ENCODE measurements around the gene ATP1A2. TPM values are rescaled to one million over a fixed set of nuclear protein-coding genes. Genes with fewer than 3 reads are reported as not detected.

The ATP1A2 gene
- total RNA-seq, 1 experiment from 2014 or later = not detected

DNA sequence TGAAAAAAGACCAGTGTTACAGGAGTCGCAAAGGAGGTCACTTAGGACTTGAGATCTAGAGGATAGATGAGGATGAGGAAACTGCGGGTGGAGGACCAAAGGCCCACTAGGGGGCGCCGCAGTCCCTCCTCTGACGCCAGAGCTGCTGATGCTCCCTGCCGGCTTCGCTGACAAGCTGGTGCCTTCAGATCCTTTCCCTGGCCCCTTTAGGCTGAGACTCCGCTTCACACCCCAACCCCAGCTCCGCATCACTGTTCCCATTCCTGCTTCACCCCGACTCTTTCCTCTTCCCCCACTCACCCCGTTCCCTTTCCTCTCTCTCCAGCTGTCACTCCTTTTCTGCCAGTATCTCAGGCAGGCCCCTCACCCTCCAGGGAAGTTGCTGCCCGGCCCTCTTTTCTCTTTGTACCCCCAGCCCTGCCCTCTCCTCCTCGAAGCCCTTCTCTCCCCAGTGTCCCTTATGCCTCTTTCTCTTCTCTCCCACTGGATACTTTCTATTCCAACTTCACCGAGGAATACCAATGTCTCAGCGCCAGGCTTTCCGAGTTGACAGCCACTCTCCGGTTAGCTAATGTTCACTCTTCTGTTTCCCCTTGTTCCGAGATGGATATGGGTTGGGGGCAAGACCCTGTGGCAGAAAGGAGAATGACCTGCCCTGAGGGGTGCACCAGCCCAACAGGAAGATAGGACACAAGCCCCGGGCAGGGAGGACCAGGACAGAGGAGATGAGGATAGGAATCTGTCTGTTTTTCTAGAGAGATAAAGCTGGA, 29.7 kb upstream of the ATP1A2 start:
- peak; percentile 41 for DNase-seq (ENCODE audit: low read depth)

DNA sequence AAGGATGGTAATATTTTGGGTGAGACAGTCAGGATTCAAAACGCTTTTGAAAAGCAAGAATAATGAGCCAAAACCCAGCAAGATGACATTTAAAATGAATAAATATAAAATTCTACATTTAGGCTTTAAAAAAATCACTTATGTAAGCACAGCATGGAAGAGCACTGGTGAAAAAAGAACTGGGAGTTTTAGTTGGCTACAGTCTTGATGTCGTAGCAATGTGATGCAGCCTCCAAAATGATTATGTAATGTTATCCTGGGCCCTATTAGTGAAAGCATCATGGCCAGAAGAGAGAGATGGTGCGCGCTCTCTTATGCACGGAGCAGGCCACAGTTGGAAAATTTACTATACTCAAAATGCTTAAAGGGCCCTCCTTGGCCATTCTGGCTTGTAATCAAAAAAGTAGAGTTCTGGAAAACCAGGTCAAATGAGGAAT, 29.1 kb upstream of the ATP1A2 start:
- DNase-seq (ENCODE audit: low read depth) = no peak

DNA sequence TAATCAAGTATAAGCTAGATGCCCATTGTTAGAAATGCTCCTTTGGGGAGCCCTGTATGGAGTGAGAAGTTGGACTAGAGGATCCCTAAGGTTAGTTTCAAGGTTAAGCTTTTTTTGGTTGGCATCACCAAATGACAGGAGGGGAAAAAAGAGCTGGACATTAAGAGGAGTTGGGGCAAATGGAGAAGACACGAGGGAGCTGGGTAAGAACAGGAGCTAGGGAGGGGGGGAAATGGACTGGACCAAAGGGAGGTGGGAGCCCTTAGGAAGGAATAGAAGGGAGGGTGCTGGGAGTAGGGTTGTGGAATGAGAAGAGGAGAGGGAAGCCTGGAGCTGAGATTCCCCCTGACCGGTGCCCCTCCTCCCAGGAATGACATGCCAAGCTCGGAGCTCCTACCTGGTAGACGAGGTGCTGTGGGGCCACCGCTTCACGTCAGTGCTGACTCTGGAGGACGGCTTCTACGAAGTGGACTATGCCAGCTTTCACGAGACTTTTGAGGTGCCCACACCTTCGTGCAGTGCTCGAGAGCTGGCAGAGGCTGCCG, 28.4 kb upstream of the ATP1A2 start:
- no peak for DNase-seq (ENCODE audit: low read depth)

DNA sequence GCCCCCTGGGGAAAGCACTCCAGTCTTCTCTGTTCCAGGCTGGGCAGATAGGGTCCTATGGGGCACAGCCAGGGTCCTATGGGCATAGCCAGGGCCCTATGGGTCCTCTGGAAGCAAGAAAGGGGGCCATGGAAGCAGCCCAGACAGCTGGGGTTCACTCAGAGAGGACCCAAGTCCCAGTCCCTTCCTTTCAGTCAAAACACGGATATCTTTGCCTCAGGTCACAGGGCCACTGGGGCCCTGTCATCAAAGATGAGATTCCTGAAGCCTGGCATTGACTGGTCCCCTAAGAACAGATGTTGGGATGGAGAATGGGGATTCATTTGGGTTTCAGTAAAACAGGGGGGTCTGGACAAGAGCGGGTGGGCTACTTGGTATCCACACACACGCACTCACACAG, 25.7 kb upstream of the ATP1A2 start:
- no peak for DNase-seq (ENCODE audit: low read depth)

DNA sequence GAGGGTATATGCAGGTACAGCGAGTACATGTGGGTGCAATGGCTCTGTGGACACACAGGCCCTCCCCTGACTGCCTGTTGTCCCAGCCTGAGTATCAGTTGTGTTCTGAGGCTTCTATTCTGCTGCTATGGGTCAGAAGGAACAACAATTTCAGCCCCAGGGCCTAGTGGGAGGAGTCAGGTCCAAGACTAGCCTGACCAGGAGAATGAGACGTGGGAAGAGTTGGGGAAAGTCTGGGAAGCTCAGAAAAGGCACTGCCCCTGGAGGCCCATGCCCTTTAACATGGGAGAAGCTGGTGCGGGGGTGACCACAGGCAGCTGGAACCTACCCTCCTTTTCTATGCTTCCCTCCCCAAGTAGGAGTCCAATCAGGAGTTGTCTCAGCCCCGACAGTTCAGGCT, 24.8 kb upstream of the ATP1A2 start:
- DNase-seq (ENCODE audit: low read depth) = no peak

DNA sequence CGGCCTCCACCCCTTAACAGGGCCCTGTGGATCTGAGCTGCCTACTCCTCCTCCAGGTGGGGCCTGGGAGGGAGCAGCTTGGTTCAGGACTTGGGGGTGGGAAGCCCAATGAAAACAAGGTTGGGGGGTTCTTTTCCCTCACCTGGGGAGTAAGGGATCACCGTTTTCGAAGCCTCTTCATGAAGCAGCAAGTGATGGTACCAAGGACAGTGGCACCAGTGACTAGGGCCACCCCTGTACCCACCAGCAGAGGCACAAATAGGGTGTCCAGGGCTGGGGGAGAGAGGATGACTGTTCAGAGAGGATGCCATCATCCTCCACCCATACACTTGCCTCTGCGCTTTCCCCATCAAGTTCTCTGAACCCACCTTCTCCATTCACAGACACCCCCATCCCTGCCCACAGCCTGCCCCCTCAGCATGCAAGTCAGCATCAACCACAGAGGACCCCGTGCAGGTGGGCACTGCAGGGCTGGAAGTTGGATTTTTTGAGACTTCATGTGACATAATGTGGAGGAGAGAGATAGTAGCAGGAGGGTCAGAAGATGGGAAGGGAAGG, 23.8 kb upstream of the ATP1A2 start:
- no peak for DNase-seq (ENCODE audit: low read depth)

DNA sequence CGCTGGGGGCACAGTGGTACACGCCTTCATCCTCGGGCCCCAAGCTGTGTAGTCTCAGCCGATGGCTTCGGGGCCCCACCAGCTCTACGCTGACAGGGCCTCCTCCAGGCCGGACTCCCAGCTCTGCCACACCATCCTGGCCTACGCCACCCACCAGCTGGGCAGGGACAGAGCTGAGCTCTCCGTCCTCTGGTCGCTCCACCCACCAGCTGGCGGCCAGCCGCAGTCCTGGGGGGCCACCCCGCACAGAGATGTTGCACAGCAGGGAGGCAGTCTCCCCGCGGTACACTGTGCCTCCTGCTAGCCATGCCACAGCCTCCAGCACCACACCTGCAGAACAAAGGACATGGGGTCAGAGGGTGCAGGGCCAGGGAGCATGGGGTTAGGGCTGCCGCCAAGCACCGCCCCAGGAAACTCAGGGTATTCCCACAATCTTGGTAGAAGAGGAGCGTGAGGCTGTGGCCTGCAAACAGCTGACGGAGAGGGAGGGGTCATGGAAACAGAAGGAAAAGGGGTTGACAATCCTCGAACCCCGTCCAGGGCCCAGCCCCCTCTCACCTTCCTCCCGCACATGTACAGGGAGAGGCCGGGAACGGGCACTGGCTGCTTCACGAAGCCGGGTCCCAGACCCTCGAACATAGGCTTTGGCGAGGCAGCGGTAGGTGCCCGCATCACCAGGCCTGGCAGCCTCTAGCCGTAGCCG, 23.0 kb upstream of the ATP1A2 start:
- no peak for DNase-seq (ENCODE audit: low read depth)

DNA sequence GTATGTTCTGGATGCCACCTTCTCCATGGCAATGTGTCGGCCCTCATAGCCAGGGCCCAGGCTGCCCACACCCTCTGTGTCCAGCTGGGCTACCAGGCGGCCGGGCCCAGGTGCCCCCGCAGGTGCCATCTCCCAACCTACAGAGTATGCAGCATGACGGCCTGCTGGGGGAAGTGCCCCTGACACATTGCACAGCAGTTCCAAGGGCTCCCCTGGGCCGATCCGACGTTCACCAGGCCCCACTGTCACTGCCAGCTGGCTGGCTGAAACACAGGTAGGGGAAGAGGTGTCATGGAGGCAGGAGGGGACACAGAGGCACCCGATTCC, 22.5 kb upstream of the ATP1A2 start:
- no peak for DNase-seq (ENCODE audit: low read depth)

DNA sequence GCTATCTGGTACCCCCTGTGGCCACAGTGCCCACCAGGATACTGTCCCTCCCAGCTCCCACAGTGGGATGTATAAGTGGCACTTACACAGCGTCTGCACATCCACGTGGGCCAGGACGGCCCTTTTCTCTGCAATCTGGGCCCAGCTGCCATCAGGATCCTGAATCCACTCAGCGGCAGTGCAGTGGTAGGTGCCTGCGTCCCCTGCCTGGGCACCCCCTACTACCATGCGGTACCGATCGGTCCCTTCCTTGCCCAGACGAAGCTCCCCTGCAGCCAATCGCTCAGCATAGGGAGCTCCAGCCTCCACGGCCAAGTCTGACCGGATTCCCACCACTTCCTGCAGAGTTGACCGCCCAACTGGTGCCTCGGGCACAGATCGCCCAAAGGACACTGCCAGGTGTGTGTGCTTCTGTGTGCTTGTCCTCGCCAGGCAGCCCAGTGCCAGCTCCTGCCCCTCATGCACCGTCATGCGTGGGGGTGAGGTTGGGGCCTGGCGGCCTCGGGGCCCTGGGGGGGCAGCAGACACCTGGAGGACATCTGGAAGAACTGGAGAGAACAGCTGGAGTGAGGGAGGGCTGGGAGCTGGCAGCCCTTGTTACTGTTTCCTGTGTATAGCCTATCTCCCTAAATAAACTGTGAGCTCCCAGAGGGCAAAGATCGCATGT, 21.8 kb upstream of the ATP1A2 start:
- DNase-seq (ENCODE audit: low read depth) = no peak

DNA sequence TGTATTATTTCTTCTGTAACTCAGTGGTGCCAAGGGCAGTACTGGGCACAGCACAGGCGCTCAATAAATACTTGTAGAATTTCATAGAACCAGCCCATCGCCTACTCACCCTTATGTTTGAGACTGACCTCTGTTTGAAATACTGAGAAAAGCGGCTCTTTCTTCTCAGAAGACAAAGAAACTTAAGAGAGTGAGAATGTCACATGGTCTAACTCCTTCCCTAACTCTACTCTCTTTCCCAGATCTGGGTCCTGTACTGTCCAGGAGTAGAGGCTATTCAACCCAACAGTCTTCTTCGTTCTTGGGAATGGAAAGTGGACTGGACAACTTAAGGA, 21.3 kb upstream of the ATP1A2 start:
- DNase-seq (ENCODE audit: low read depth) = no peak

DNA sequence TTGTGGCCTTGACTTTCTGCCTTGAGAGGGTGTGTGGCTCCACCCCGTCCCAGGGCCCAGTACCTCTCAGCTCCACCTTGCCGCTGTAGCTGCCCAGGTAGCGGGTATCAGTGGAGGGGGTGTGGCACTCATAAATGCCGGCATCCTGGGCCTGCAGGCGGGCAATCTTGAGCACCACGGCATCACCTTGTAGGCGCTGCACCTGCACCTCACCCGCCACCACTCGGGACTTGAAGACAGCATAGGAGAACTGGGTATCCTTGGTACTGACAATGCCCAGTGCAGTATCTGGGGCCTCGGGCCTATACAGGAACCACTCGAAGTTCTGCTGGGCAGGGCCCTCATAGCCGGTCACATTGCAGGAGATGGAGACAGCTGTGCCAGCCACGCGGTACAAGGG, 20.8 kb upstream of the ATP1A2 start:
- no peak for DNase-seq (ENCODE audit: low read depth)

DNA sequence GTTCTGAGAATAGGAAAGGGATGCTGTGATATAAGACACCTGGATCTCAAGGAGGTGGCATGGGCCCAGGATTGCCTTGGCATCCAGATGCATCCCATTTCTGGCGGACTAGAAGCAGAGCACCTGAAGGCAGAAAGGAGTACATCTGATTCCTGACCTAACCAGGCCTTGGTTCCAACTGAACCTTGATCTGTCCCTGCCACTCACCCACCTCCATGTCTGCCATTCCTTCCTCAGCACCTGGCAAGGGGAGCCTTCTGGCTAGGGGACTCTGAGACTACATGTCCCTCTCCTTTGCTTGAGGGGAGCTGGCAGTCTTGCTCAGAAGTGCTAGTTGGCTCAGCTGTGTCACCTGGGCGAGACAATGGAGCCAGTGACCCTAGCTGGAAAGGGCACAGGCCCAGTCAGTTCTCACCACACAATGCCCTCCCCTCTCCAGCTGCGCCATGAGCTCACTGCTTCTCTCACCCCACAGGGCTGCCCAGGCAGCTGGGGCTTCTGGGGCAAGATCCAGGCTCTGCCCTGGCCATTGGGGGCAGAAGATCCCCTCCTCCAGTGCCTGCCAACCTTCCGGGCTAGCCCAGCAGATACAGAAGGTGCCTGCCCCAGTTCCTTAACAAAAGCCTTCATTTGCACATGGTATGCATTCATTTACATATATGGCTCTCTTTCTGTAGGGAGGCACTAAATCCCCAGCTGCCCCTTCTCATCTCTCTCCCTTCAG, 20.0 kb upstream of the ATP1A2 start:
- no peak for DNase-seq (ENCODE audit: low read depth)

DNA sequence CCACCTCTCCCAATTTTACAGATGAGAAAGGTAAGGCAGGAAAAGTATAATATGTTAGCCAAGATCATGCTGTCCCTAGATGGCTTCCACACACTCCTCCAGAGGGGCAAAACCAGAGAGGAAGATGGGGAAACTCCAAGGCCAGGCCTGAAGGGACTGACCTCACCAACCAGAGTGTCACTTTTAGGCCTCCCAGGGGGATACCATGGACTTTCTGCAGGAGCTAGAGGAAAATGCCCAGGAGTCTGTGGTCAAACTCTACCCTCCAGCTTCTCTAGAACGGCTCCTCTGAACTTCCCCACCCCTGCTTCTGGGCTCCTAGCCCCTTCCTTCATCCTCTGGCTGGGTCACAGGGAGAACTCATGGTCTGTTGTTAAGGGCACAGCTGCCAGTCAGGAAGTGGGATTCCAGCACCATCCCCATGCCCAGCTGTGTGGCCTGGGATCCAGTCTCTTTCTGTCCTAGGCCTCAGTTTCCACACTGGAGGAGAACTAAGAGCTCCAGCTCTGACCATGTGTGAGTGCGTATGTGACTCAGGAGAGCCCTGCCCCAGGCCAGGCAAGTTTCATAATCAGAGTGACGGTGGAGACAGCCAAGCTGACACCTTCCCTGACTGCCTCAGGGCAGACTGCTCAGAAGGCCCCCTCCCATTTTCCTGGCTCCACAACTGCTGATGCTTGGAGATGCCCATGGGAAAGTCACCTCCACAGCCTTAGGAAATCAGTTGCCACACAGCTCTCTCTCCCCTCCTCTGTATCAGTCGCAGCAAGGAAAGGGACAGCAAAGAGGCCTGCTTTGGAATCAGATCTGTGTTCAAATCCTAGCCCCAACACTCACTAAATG, 19.1 kb upstream of the ATP1A2 start:
- DNase-seq (ENCODE audit: low read depth) = peak; percentile 54

DNA sequence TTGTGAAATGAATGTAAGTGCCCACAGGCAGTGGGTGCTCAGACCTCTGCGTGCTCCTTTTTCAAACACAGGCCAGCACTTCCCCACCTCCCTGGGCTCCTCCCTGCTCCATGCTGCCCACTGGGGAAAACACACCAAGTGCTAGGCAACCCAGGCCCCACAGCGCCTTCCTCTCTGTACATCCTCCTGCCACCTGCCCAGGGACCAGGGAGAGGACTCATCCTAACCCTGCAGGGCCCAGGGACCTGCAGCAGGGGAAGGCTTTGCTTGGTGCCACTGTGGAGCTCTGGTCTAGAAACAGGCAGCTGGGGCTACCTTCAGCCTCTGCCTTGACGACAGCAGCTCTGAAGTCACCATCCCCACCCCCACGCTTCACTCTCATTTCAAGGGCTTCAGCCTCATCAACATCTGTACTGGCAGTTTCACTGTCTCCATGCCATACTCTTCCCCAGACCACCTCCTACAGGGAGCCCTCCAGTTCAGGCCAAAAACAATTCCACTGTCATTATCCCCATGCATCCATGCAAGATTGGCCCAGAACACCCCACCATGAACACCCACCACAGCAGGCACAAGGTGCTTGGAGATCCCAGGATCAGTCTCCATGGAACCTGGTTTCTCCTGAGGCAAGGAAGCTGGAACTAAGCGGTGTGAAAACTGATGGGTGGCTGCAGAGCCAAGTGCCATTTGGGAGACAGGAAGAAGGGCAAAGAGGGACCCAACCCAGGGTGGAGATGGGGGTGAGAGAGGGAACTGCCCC, 18.2 kb upstream of the ATP1A2 start:
- DNase-seq (ENCODE audit: low read depth) = no peak

DNA sequence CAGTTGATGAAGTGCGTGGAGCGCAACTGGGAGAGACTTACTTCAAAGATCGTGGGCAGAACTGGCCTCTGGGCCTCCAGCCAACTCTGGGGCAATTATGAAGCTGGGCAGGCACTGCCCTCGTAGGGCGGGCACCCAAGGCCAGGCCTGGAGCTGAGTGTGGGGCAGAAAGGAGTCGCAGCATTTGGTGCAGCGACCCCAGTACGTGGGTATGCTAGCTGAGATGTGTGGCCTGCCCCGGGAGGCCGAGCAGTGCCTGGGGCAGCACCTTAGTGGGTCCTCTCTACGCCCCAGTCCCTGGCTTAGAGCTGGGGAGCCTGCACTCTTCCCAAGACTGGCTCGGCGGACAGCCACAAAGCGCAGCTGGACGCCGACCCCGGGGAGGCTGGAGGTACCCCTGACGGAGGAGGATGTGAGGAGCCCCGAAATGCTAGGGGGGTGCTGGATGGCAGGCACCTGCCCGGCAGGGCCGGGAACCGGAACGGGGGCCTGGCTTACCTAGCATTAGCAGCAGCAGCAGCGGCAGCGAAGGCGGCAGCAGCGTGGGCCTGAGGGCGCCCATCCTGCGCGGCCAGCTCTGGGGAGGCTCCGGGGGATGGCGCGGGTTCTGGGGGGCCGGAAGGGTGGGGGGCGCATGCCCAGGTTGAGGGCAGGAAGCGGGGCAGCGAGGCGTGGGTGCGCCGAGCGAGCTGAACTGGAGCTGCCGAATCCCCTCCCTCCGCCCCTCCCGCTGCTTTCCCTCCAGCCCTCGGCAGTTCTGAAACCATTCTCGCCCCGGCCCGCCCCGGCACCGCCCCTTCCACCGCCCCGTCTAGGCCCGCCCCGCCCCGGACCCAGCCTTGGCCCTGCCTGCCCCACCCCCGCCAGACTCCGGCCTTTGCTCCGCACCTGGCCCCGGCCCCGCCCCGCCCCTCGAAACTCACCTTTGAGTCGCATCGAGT, 17.4 kb upstream of the ATP1A2 start, which contains the start of gene IGSF8:
Gene IGSF8 (minus strand): TSS at position 709 of the 941 bp plus-strand sequence. CDS start 147 bp downstream, at position 562.
- peak; percentile 70 for DNase-seq (ENCODE audit: low read depth)

DNA sequence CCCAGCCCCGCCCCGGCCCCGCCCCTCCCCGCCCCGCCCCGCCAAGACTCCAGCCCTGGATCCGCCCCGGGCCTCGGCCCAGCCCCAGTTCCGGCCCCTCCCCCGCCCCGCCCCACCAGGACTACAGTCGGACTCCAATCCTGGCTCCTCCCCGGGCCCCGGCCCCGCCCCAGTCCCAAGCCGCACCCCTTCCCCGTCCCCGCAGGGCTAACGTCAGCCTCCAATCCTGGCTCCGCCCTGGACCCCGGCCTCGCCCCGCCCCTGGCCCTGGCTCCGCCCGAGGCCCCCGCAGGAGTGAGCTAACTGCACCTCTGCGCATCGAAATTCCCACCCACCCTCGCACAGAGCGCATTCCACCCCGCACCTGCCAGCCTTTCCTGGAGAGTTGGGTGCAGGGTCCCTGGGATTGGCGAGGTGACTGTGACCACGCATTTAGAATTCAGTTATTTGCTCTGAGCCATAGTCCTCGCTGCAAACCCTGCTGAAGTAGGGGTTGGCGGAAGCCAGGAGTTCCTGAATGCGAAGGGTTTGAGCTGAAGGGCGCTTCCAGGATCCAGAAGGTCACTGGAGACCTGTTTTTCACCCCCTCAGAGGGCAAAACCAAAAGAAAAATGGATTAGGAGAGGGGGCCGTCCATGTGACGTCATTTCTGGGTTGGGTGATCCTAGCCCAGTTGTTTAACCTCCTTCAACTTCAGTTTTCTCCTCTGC, 16.6 kb upstream of the ATP1A2 start:
- peak; percentile 88 for DNase-seq (ENCODE audit: low read depth)

DNA sequence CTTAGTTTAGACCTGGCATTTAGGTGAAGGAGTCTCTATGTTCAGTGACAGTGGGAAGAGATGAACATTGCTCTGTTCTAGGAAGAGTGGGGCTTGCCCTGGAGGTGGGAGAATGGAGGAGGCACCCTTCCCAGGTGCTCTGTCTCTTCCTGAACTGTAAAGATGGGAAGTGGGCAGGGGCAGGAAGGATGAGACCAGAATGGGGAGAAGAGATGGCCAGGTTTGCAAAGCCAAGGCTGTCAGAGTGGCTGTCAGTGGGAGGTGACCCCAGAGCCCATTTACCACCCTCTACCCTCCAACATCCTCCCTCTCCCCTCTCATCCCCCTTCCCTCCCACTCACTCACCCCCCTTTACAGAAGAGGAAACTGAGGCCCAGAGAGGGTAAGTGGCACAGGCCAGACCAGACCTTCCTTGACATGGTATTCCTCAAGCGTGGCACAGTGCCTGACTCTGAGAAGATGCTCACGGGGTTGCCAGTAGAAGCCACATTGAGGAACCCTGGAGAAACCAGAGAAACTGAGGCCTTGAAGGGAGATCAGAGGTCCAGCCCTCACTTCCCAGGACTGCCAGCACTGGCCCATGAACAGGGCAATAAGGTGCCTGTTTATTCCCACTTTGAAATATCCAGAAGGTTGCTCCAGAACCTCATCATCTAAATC, 15.7 kb upstream of the ATP1A2 start:
- no peak for DNase-seq (ENCODE audit: low read depth)
